Sigmoid colon (tissue), 3 donors: ENCODE measurements around the gene TNS1.

Experiments
- CTCF ChIP-seq, 4 experiments: fragments of 450-650 bp in 3 of 4; fragments of 200-600 bp in 1 of 4; IDR thresholded peaks; one replicate each; pipeline ENCODE4 v1.5.1; 2016 to 2019; ENCODE audit warnings: antibody characterized with exemption in 4 of 4, mild to moderate bottlenecking in 3 of 4, moderate library complexity in 2 of 4
- POLR2A ChIP-seq, 2 donors: fragments of 450-650 bp; IDR thresholded peaks; one replicate each; pipeline ENCODE4 v1.6.1; 2016; ENCODE audit warnings: antibody characterized with exemption in 2 of 2, mild to moderate bottlenecking in 2 of 2, moderate library complexity in 2 of 2

- no peak for TF ChIP-seq POLR2A (IDR thresholded peaks at IDR 0.05)
- no peak for TF ChIP-seq CTCF (IDR thresholded peaks at IDR 0.05)
Observed at GRCh38 chr2:217993138-217993537, 9.7 kb downstream of the TNS1 start.
